WTC11 (cell line): ENCODE results near the gene ECHS1. TPM values are rescaled to one million over a fixed set of nuclear protein-coding genes. Genes with fewer than 3 reads are reported as not detected.
A peak's percentile ranks its signal among the peaks of the same experiment; 100 is the strongest.

Source experiments
- ATAC-seq: fragments of 200-7000 bp; cut with Tn5 transposase; 2 replicates; pipeline ENCODE4 v1.10.0; 2021; ENCODE audit warnings: mild to moderate bottlenecking, moderate library complexity
- CTCF ChIA-PET: fragments of 300-600 bp; sonication (Branson Sonifier 250); formaldehyde crosslinking; loops from one replicate; lab custom pipeline; 2021; ENCODE audit warnings: antibody characterized with exemption; lab: Charles Lee
- POLR2A ChIA-PET: fragments of 350-600 bp; sonication (Branson Sonifier 250); formaldehyde crosslinking; loops from one replicate; lab custom pipeline; 2021; ENCODE audit warnings: antibody characterized with exemption; lab: Charles Lee
- DNase-seq: peaks from one replicate; pipeline ENCODE4 v3.0.0; 2021; ENCODE audit warnings: low spot score
- H3K27ac Mint-ChIP-seq: 2 replicates; pipeline ENCODE4 v1.8.0; 2021; ENCODE audit warnings: mixed read lengths
- H3K27me3 Mint-ChIP-seq: 2 replicates; pipeline ENCODE4 v1.8.0; 2021; ENCODE audit warnings: low read depth, mild to moderate bottlenecking, moderate library complexity, mixed read lengths
- H3K36me3 Mint-ChIP-seq: 2 replicates; pipeline ENCODE4 v1.8.0; 2021; ENCODE audit warnings: mixed read lengths
- H3K4me1 Mint-ChIP-seq: 2 replicates; pipeline ENCODE4 v1.8.0; 2022; ENCODE audit warnings: mixed read lengths
- H3K4me3 Mint-ChIP-seq: 2 replicates; pipeline ENCODE4 v1.8.0; 2021; ENCODE audit warnings: mild to moderate bottlenecking, moderate library complexity, mixed read lengths
- H3K9me3 Mint-ChIP-seq: 2 replicates; pipeline ENCODE4 v1.8.0; 2021; ENCODE audit warnings: mixed read lengths
- ATF3 ChIP-seq: sonication (generic); formaldehyde crosslinking; conservative IDR thresholded peaks from 2 replicates; pipeline ENCODE4 v1.8.1; 2022; ENCODE audit warnings: mild to moderate bottlenecking, missing genetic modification reagents
- CREB1 ChIP-seq: sonication (generic); formaldehyde crosslinking; IDR thresholded peaks from 2 replicates; pipeline ENCODE4 v1.8.0; 2023; ENCODE audit warnings: mild to moderate bottlenecking, missing genetic modification reagents
- FOXK1 ChIP-seq: sonication (generic); formaldehyde crosslinking; IDR thresholded peaks from 2 replicates; pipeline ENCODE4 v1.8.0; 2022; ENCODE audit warnings: mild to moderate bottlenecking, moderate library complexity, missing genetic modification reagents
- HMGXB4 ChIP-seq: sonication (generic); formaldehyde crosslinking; IDR thresholded peaks from 2 replicates; pipeline ENCODE4 v1.8.1; 2023; ENCODE audit warnings: mild to moderate bottlenecking, moderate library complexity, missing genetic modification reagents
- JUN ChIP-seq: sonication (generic); formaldehyde crosslinking; IDR thresholded peaks from 2 replicates; pipeline ENCODE4 v1.8.0; 2023; ENCODE audit warnings: mild to moderate bottlenecking, missing genetic modification reagents
- MYBL2 ChIP-seq: sonication (generic); formaldehyde crosslinking; IDR thresholded peaks from 2 replicates; pipeline ENCODE4 v1.8.1; 2023; ENCODE audit warnings: mild to moderate bottlenecking, moderate library complexity, missing genetic modification reagents
- NFE2L1 ChIP-seq: sonication (generic); formaldehyde crosslinking; IDR thresholded peaks from 2 replicates; pipeline ENCODE4 v1.8.1; 2023; ENCODE audit warnings: missing genetic modification reagents
- NR2C2 ChIP-seq: sonication (generic); formaldehyde crosslinking; IDR thresholded peaks from 2 replicates; pipeline ENCODE4 v1.8.0; 2022; ENCODE audit warnings: mild to moderate bottlenecking, missing genetic modification reagents
- OVOL2 ChIP-seq: fragments of 250-450 bp; sonication (Bioruptor Pico); IDR thresholded peaks from 2 replicates; pipeline ENCODE4 v1.9.0; 2021; ENCODE audit warnings: mild to moderate bottlenecking, borderline replicate concordance
- RELA ChIP-seq: sonication (generic); formaldehyde crosslinking; IDR thresholded peaks from 2 replicates; pipeline ENCODE4 v1.8.1; 2022; ENCODE audit warnings: missing genetic modification reagents, mild to moderate bottlenecking, borderline replicate concordance
- RORB ChIP-seq: fragments of 250-450 bp; sonication (Bioruptor Pico); IDR thresholded peaks from 2 replicates; pipeline ENCODE4 v1.9.0; 2021; ENCODE audit warnings: mild to moderate bottlenecking
- SMAD3 ChIP-seq: sonication (generic); formaldehyde crosslinking; IDR thresholded peaks from 2 replicates; pipeline ENCODE4 v1.8.0; 2022; ENCODE audit warnings: missing genetic modification reagents, mild to moderate bottlenecking, borderline replicate concordance
- TEAD4 ChIP-seq: sonication (generic); formaldehyde crosslinking; IDR thresholded peaks from 2 replicates; pipeline ENCODE4 v1.8.0; 2022; ENCODE audit warnings: mild to moderate bottlenecking, missing genetic modification reagents
- TP53 ChIP-seq: sonication (generic); formaldehyde crosslinking; IDR thresholded peaks from 2 replicates; pipeline ENCODE4 v1.8.1; 2023; ENCODE audit warnings: mild to moderate bottlenecking, missing genetic modification reagents
- USF2 ChIP-seq: sonication (generic); formaldehyde crosslinking; IDR thresholded peaks from 2 replicates; pipeline ENCODE4 v1.8.1; 2023; ENCODE audit warnings: mild to moderate bottlenecking, missing genetic modification reagents, moderate library complexity
- ZBTB21 ChIP-seq: sonication (generic); formaldehyde crosslinking; IDR thresholded peaks from 2 replicates; pipeline ENCODE4 v1.8.1; 2023; ENCODE audit warnings: mild to moderate bottlenecking, missing genetic modification reagents, borderline replicate concordance
- ZMAT4 ChIP-seq: fragments of 250-450 bp; sonication (Bioruptor Pico); IDR thresholded peaks from 2 replicates; pipeline ENCODE4 v1.9.0; 2021; ENCODE audit warnings: mild to moderate bottlenecking
- ZNF263 ChIP-seq: sonication (generic); formaldehyde crosslinking; IDR thresholded peaks from 2 replicates; pipeline ENCODE4 v1.8.1; 2022; ENCODE audit warnings: low read depth, mild to moderate bottlenecking, moderate library complexity, missing genetic modification reagents
- ZNF317 ChIP-seq: sonication (generic); formaldehyde crosslinking; IDR thresholded peaks from 2 replicates; pipeline ENCODE4 v1.8.1; 2023; ENCODE audit warnings: low read depth, mild to moderate bottlenecking, moderate library complexity, missing genetic modification reagents, borderline replicate concordance
- ZNF423 ChIP-seq: fragments of 250-450 bp; sonication (Bioruptor Pico); IDR thresholded peaks from 2 replicates; pipeline ENCODE4 v2.1.2; 2022; ENCODE audit warnings: mild to moderate bottlenecking, moderate library complexity
- ZNF425 ChIP-seq: fragments of 250-450 bp; sonication (Bioruptor Pico); conservative IDR thresholded peaks from 2 replicates; pipeline ENCODE4 v1.9.0; 2021; ENCODE audit warnings: mild to moderate bottlenecking
- ZNF532 ChIP-seq: fragments of 250-450 bp; sonication (Bioruptor Pico); IDR thresholded peaks from 2 replicates; pipeline ENCODE4 v1.9.0; 2021; ENCODE audit warnings: mild to moderate bottlenecking, borderline replicate concordance
- total RNA-seq: library from RNA; stranded (reverse); gene quantifications from 3 replicates; pipeline ENCODE4 v1.2.3, GENCODE V29; 2021

Gene ECHS1
- total RNA-seq, 1 experiment from 2014 or later = 84.1 TPM

- no peak for TF ChIP-seq ATF3 (CRISPR knock-in tag)
- no peak for TF ChIP-seq ZNF263 (CRISPR knock-in tag)
- no peak for TF ChIP-seq JUN
- no peak for TF ChIP-seq TEAD4 (CRISPR knock-in tag)
- no peak for TF ChIP-seq NR2C2 (CRISPR knock-in tag)
- no peak for TF ChIP-seq USF2 (CRISPR knock-in tag)
Observed at GRCh38 chr10:133405272-133405671, 32.1 kb upstream of the ECHS1 start (continued).

GRCh38 chr10:133403784-133404183 is 30.6 kb upstream of the ECHS1 start:
- ChIA-PET POLR2A (no interaction called here), CTCF (no interaction called here)
- TF ChIP-seq ZNF423 (CRISPR knock-in tag) (no peak), ZNF532 (CRISPR knock-in tag) (no peak), RORB (CRISPR knock-in tag) (no peak), FOXK1 (CRISPR knock-in tag) (no peak), ZNF425 (CRISPR knock-in tag) (no peak), RELA (CRISPR knock-in tag) (no peak), ZNF317 (CRISPR knock-in tag) (no peak), HMGXB4 (CRISPR knock-in tag) (no peak), NR2C2 (CRISPR knock-in tag) (no peak), MYBL2 (CRISPR knock-in tag) (no peak), SMAD3 (CRISPR knock-in tag) (no peak), JUN (no peak), ZMAT4 (CRISPR knock-in tag) (no peak), CREB1 (CRISPR knock-in tag) (no peak), NFE2L1 (CRISPR knock-in tag) (no peak), OVOL2 (CRISPR knock-in tag) (no peak), TP53 (CRISPR knock-in tag) (no peak), ZBTB21 (CRISPR knock-in tag) (no peak)
- H3K9me3 Mint-ChIP-seq = no peaks in the 10 kb centered on the region
- ATAC-seq (no peak), DNase-seq (no peak)
- no peaks in the 10 kb centered on the region for H3K4me1 Mint-ChIP-seq
- peaks cover 74% of the 10 kb centered on the region for H3K36me3 Mint-ChIP-seq
- no peak overlapping the region for H3K4me3 Mint-ChIP-seq
- no peaks in the 10 kb centered on the region for H3K27me3 Mint-ChIP-seq
- H3K27ac Mint-ChIP-seq = peak overlapping the region; percentile 82
